Activated naive CD8-positive, alpha-beta T cell (primary cell): ENCODE measurements around the gene SLC6A2.
"Not testable (repeated sequence)": the region's sequence is repeated elsewhere in the genome, so short reads cannot be mapped to it uniquely, and the experiment has no call there.

Source experiments
- H3K27ac Mint-ChIP-seq: one replicate; pipeline ENCODE4 v1.8.0; 2021; ENCODE audit warnings: mixed read lengths
- H3K27me3 Mint-ChIP-seq: one replicate; pipeline ENCODE4 v1.8.0; 2021; ENCODE audit warnings: mixed read lengths
- H3K36me3 Mint-ChIP-seq: one replicate; pipeline ENCODE4 v1.8.0; 2021; ENCODE audit warnings: mixed read lengths
- H3K4me1 Mint-ChIP-seq: one replicate; pipeline ENCODE4 v1.8.0; 2021; ENCODE audit warnings: low read depth, mixed read lengths
- H3K4me3 Mint-ChIP-seq: one replicate; pipeline ENCODE4 v1.8.0; 2021; ENCODE audit warnings: mild to moderate bottlenecking, mixed read lengths
- H3K9me3 Mint-ChIP-seq: one replicate; pipeline ENCODE4 v1.8.0; 2021; ENCODE audit warnings: low read depth, mixed read lengths

The SLC6A2 gene

GRCh38 chr16:55746081-55746480 is 90.3 kb downstream of the SLC6A2 start:
- Mint-ChIP-seq H3K27me3 (peaks cover 9% of the 10 kb centered on the region), H3K27ac (no peak overlapping the region), H3K36me3 (no peaks in the 10 kb centered on the region), H3K4me3 (no peak overlapping the region), H3K4me1 (no peaks in the 10 kb centered on the region), H3K9me3 (no peaks in the 10 kb centered on the region)

- Mint-ChIP-seq H3K4me3 (no peak overlapping the region), H3K36me3 (no peaks in the 10 kb centered on the region), H3K27ac (no peak overlapping the region), H3K9me3 (peaks cover 5% of the 10 kb centered on the region), H3K4me1 (peaks cover 10% of the 10 kb centered on the region), H3K27me3 (peaks cover 9% of the 10 kb centered on the region)
Measured at GRCh38 chr16:55747785-55748184, 92.0 kb downstream of the SLC6A2 start.

- not testable (repeated sequence) for H3K27me3 Mint-ChIP-seq, H3K36me3 Mint-ChIP-seq, H3K4me3 Mint-ChIP-seq, H3K9me3 Mint-ChIP-seq
- peak overlapping the region; percentile 92 for H3K27ac Mint-ChIP-seq
- peaks cover 23% of the 10 kb centered on the region for H3K4me1 Mint-ChIP-seq
Measured at GRCh38 chr16:55752465-55753144, 96.8 kb downstream of the SLC6A2 start.

- not testable (repeated sequence) for H3K27me3 Mint-ChIP-seq, H3K36me3 Mint-ChIP-seq, H3K9me3 Mint-ChIP-seq
- Mint-ChIP-seq H3K4me1 (peaks cover 23% of the 10 kb centered on the region), H3K27ac (peak overlapping the region; percentile 92), H3K4me3 (peak overlapping the region; percentile 18)
Measured at GRCh38 chr16:55753145-55753631, 97.4 kb downstream of the SLC6A2 start.
